ENCODE results near the gene MYB.

MYB gene

GRCh38 chr6:135209803-135210202 is 28.7 kb downstream of the MYB start:
- Histone ChIP-seq H3K9me3 (ENCODE audit: control insufficient read depth, low read length) (no peaks in the 10 kb centered on the region), H3K36me3 (ENCODE audit: control insufficient read depth, insufficient read depth, low read length) (no peaks in the 10 kb centered on the region), H3K4me1 (ENCODE audit: control insufficient read depth, insufficient read depth, low read length, poor library complexity, severe bottlenecking) (no peaks in the 10 kb centered on the region), H3K4me3 (ENCODE audit: extremely low read depth, insufficient read depth, low read length, poor library complexity, severe bottlenecking) (no peak overlapping the region), H3K27ac (ENCODE audit: low read depth, low read length, severe bottlenecking) (no peak overlapping the region)
- WGBS, 2 experiments (ENCODE audit: insufficient coverage in 2 of 2): 83 to 93% methylated on average over 4 of the region's 6 CpGs

GRCh38 chr6:135210632-135211305 is 29.7 kb downstream of the MYB start:
- no peak overlapping the region for H3K27ac ChIP-seq (ENCODE audit: low read depth, low read length, severe bottlenecking)
- 90 to 97% methylated on average over 7 to 9 of the region's 12 CpGs for WGBS, 2 experiments (ENCODE audit: insufficient coverage in 2 of 2)

GRCh38 chr6:135211306-135211702 is 30.2 kb downstream of the MYB start:
- no peak overlapping the region for H3K27ac ChIP-seq (ENCODE audit: low read depth, low read length, severe bottlenecking)
- no peaks in the 10 kb centered on the region for H3K9me3 ChIP-seq (ENCODE audit: control insufficient read depth, low read length)
- no peaks in the 10 kb centered on the region for H3K4me1 ChIP-seq (ENCODE audit: control insufficient read depth, insufficient read depth, low read length, poor library complexity, severe bottlenecking)
- H3K36me3 ChIP-seq (ENCODE audit: control insufficient read depth, insufficient read depth, low read length): no peaks in the 10 kb centered on the region
- no peak overlapping the region for H3K4me3 ChIP-seq (ENCODE audit: extremely low read depth, insufficient read depth, low read length, poor library complexity, severe bottlenecking)
- 80% methylated on average over 2 of the region's 2 CpGs; no CpG with 5 or more reads in 1 of the 2 experiments for WGBS, 2 experiments (ENCODE audit: insufficient coverage in 2 of 2)

More at GRCh38 chr6:135210632-135211305, 29.7 kb downstream of the MYB start:
- H3K36me3 ChIP-seq (ENCODE audit: control insufficient read depth, insufficient read depth, low read length): no peaks in the 10 kb centered on the region
- H3K4me3 ChIP-seq (ENCODE audit: extremely low read depth, insufficient read depth, low read length, poor library complexity, severe bottlenecking): no peak overlapping the region
- H3K9me3 ChIP-seq (ENCODE audit: control insufficient read depth, low read length): no peaks in the 10 kb centered on the region
- H3K4me1 ChIP-seq (ENCODE audit: control insufficient read depth, insufficient read depth, low read length, poor library complexity, severe bottlenecking): no peaks in the 10 kb centered on the region

- no peaks in the 10 kb centered on the region for H3K36me3 ChIP-seq (ENCODE audit: control insufficient read depth, insufficient read depth, low read length)
- WGBS, 2 experiments (ENCODE audit: insufficient coverage in 2 of 2): 90 to 100% methylated on average over 1 to 2 of the region's 3 CpGs
Observed at GRCh38 chr6:135212020-135212806, 31.1 kb downstream of the MYB start.

GRCh38 chr6:135212935-135213334 is 31.8 kb downstream of the MYB start:
- no peak overlapping the region for H3K27ac ChIP-seq (ENCODE audit: low read depth, low read length, severe bottlenecking)
- H3K9me3 ChIP-seq (ENCODE audit: control insufficient read depth, low read length): no peaks in the 10 kb centered on the region
- WGBS, 2 experiments (ENCODE audit: insufficient coverage in 2 of 2): 83% methylated on average over 3 of the region's 5 CpGs; no CpG with 5 or more reads in 1 of the 2 experiments
- H3K4me1 ChIP-seq (ENCODE audit: control insufficient read depth, insufficient read depth, low read length, poor library complexity, severe bottlenecking): no peaks in the 10 kb centered on the region
- no peak overlapping the region for H3K4me3 ChIP-seq (ENCODE audit: extremely low read depth, insufficient read depth, low read length, poor library complexity, severe bottlenecking)
- H3K36me3 ChIP-seq (ENCODE audit: control insufficient read depth, insufficient read depth, low read length): no peaks in the 10 kb centered on the region

More at GRCh38 chr6:135212020-135212806, 31.1 kb downstream of the MYB start:
- H3K9me3 ChIP-seq (ENCODE audit: control insufficient read depth, low read length): no peaks in the 10 kb centered on the region
- H3K27ac ChIP-seq (ENCODE audit: low read depth, low read length, severe bottlenecking): no peak overlapping the region
- no peak overlapping the region for H3K4me3 ChIP-seq (ENCODE audit: extremely low read depth, insufficient read depth, low read length, poor library complexity, severe bottlenecking)
- H3K4me1 ChIP-seq (ENCODE audit: control insufficient read depth, insufficient read depth, low read length, poor library complexity, severe bottlenecking): no peaks in the 10 kb centered on the region

- Histone ChIP-seq H3K27ac (ENCODE audit: low read depth, low read length, severe bottlenecking) (no peak overlapping the region), H3K36me3 (ENCODE audit: control insufficient read depth, insufficient read depth, low read length) (no peaks in the 10 kb centered on the region), H3K9me3 (ENCODE audit: control insufficient read depth, low read length) (no peaks in the 10 kb centered on the region), H3K4me1 (ENCODE audit: control insufficient read depth, insufficient read depth, low read length, poor library complexity, severe bottlenecking) (no peaks in the 10 kb centered on the region), H3K4me3 (ENCODE audit: extremely low read depth, insufficient read depth, low read length, poor library complexity, severe bottlenecking) (no peak overlapping the region)
- WGBS, 2 experiments (ENCODE audit: insufficient coverage in 2 of 2): 93 to 95% methylated on average over 2 of the region's 4 CpGs
Observed at GRCh38 chr6:135213616-135214015, 32.5 kb downstream of the MYB start.

- no peak overlapping the region for H3K4me3 ChIP-seq (ENCODE audit: extremely low read depth, insufficient read depth, low read length, poor library complexity, severe bottlenecking)
- H3K9me3 ChIP-seq (ENCODE audit: control insufficient read depth, low read length): no peaks in the 10 kb centered on the region
- no peaks in the 10 kb centered on the region for H3K4me1 ChIP-seq (ENCODE audit: control insufficient read depth, insufficient read depth, low read length, poor library complexity, severe bottlenecking)
- no peaks in the 10 kb centered on the region for H3K36me3 ChIP-seq (ENCODE audit: control insufficient read depth, insufficient read depth, low read length)
- WGBS, 2 experiments (ENCODE audit: insufficient coverage in 2 of 2): 88 to 97% methylated on average over 2 to 3 of the region's 3 CpGs
- H3K27ac ChIP-seq (ENCODE audit: low read depth, low read length, severe bottlenecking): no peak overlapping the region
Observed at GRCh38 chr6:135215160-135215559, 34.1 kb downstream of the MYB start.

GRCh38 chr6:135215563-135215962 is 34.5 kb downstream of the MYB start:
- H3K9me3 ChIP-seq (ENCODE audit: control insufficient read depth, low read length): no peaks in the 10 kb centered on the region
- H3K27ac ChIP-seq (ENCODE audit: low read depth, low read length, severe bottlenecking): no peak overlapping the region
- WGBS, 2 experiments (ENCODE audit: insufficient coverage in 2 of 2): 68 to 83% methylated on average over 4 to 5 of the region's 6 CpGs
- H3K4me3 ChIP-seq (ENCODE audit: extremely low read depth, insufficient read depth, low read length, poor library complexity, severe bottlenecking): no peak overlapping the region
- H3K36me3 ChIP-seq (ENCODE audit: control insufficient read depth, insufficient read depth, low read length): no peaks in the 10 kb centered on the region
- H3K4me1 ChIP-seq (ENCODE audit: control insufficient read depth, insufficient read depth, low read length, poor library complexity, severe bottlenecking): no peaks in the 10 kb centered on the region

GRCh38 chr6:135217663-135218062 is 36.6 kb downstream of the MYB start:
- 95% methylated on average over 5 to 6 of the region's 6 CpGs for WGBS, 2 experiments (ENCODE audit: insufficient coverage in 2 of 2)
- no peak overlapping the region for H3K4me3 ChIP-seq (ENCODE audit: extremely low read depth, insufficient read depth, low read length, poor library complexity, severe bottlenecking)
- H3K36me3 ChIP-seq (ENCODE audit: control insufficient read depth, insufficient read depth, low read length): no peaks in the 10 kb centered on the region
- no peaks in the 10 kb centered on the region for H3K9me3 ChIP-seq (ENCODE audit: control insufficient read depth, low read length)
- H3K27ac ChIP-seq (ENCODE audit: low read depth, low read length, severe bottlenecking): no peak overlapping the region
- no peaks in the 10 kb centered on the region for H3K4me1 ChIP-seq (ENCODE audit: control insufficient read depth, insufficient read depth, low read length, poor library complexity, severe bottlenecking)

GRCh38 chr6:135219346-135219745 is 38.2 kb downstream of the MYB start:
- Histone ChIP-seq H3K36me3 (ENCODE audit: control insufficient read depth, insufficient read depth, low read length) (no peaks in the 10 kb centered on the region), H3K9me3 (ENCODE audit: control insufficient read depth, low read length) (no peaks in the 10 kb centered on the region), H3K27ac (ENCODE audit: low read depth, low read length, severe bottlenecking) (no peak overlapping the region), H3K4me1 (ENCODE audit: control insufficient read depth, insufficient read depth, low read length, poor library complexity, severe bottlenecking) (no peaks in the 10 kb centered on the region), H3K4me3 (ENCODE audit: extremely low read depth, insufficient read depth, low read length, poor library complexity, severe bottlenecking) (no peak overlapping the region)
- 86 to 94% methylated on average over 6 of the region's 6 CpGs for WGBS, 2 experiments (ENCODE audit: insufficient coverage in 2 of 2)

- Histone ChIP-seq H3K4me1 (ENCODE audit: control insufficient read depth, insufficient read depth, low read length, poor library complexity, severe bottlenecking) (no peaks in the 10 kb centered on the region), H3K4me3 (ENCODE audit: extremely low read depth, insufficient read depth, low read length, poor library complexity, severe bottlenecking) (no peak overlapping the region)
- WGBS, 2 experiments (ENCODE audit: insufficient coverage in 2 of 2): no CpG with 5 or more reads among the region's 3 CpGs
Observed at GRCh38 chr6:135221042-135221441, 39.9 kb downstream of the MYB start.

More at GRCh38 chr6:135221042-135221441, 39.9 kb downstream of the MYB start:
- Histone ChIP-seq H3K27ac (ENCODE audit: low read depth, low read length, severe bottlenecking) (no peak overlapping the region), H3K36me3 (ENCODE audit: control insufficient read depth, insufficient read depth, low read length) (no peaks in the 10 kb centered on the region), H3K9me3 (ENCODE audit: control insufficient read depth, low read length) (no peaks in the 10 kb centered on the region)
